GM12865 (cell line): ENCODE data around the gene GRIN3A.

ENCODE experiments used
- DNase-seq: peaks from one replicate; pipeline ENCODE4 v3.0.0; 2010; ENCODE audit warnings: low read depth
- H3K4me3 ChIP-seq: 2 replicates; pipeline ENCODE4 v1.5.1; 2011; ENCODE audit warnings: mild to moderate bottlenecking, low read depth, low read length, control low read depth
- CTCF ChIP-seq: IDR thresholded peaks from 2 replicates; pipeline ENCODE4 v1.5.1; 2011; ENCODE audit warnings: low read length, control low read depth, low read depth, inconsistent platforms; ENCODE audit not compliant: insufficient read depth; ENCODE audit errors: missing control alignments

GRIN3A gene

GRCh38 chr9:101572316-101572715 is 166.1 kb downstream of the GRIN3A start:
- no peak overlapping the region for H3K4me3 ChIP-seq
- no peak for DNase-seq
- TF ChIP-seq CTCF = no peak

- TF ChIP-seq CTCF = no peak
- H3K4me3 ChIP-seq = no peak overlapping the region
- DNase-seq = no peak
Measured at GRCh38 chr9:101571114-101571513, 167.3 kb downstream of the GRIN3A start.

- H3K4me3 ChIP-seq = no peak overlapping the region
- DNase-seq = no peak
- TF ChIP-seq CTCF = no peak
Measured at GRCh38 chr9:101569741-101570501, 168.5 kb downstream of the GRIN3A start.

GRCh38 chr9:101567725-101568350 is 170.6 kb downstream of the GRIN3A start:
- no peak for DNase-seq
- H3K4me3 ChIP-seq = no peak overlapping the region
- no peak for TF ChIP-seq CTCF

GRCh38 chr9:101566904-101567724 is 171.3 kb downstream of the GRIN3A start:
- peak; percentile 38 for TF ChIP-seq CTCF
- peak; percentile 54 for DNase-seq

GRCh38 chr9:101564252-101564651 is 174.2 kb downstream of the GRIN3A start:
- TF ChIP-seq CTCF = no peak
- DNase-seq = no peak
- no peak overlapping the region for H3K4me3 ChIP-seq

More at GRCh38 chr9:101566904-101567724, 171.3 kb downstream of the GRIN3A start:
- no peak overlapping the region for H3K4me3 ChIP-seq
